Liver (tissue), 3 donors: ENCODE data around the gene ARMH1.

Source experiments
- CTCF ChIP-seq: fragments of 150-350 bp; IDR thresholded peaks from 2 replicates; pipeline ENCODE4 v1.5.1; 2017; ENCODE audit warnings: improper control_type of control experiment, low read depth, low read length; ENCODE audit not compliant: missing input control
- EGR1 ChIP-seq, 2 donors: IDR thresholded peaks; 2 replicates each; pipeline ENCODE4 v1.6.1; 2016 to 2018; ENCODE audit warnings: antibody characterized with exemption in 2 of 2, low read depth in 2 of 2
- GABPA ChIP-seq, 2 donors: IDR thresholded peaks in 1 of 2; conservative IDR thresholded peaks in 1 of 2; 2 replicates each; pipeline ENCODE4 v1.6.1; 2016; ENCODE audit warnings: antibody characterized with exemption in 2 of 2, mild to moderate bottlenecking in 1 of 2, moderate library complexity in 1 of 2
- JUND ChIP-seq, 2 donors: IDR thresholded peaks; 2 replicates each; pipeline ENCODE4 v1.6.1; 2016; ENCODE audit warnings: antibody characterized with exemption in 2 of 2
- MAX ChIP-seq: IDR thresholded peaks from 2 replicates; pipeline ENCODE4 v1.6.1; 2016; ENCODE audit warnings: antibody characterized with exemption
- RAD21 ChIP-seq, 2 donors: IDR thresholded peaks; 2 replicates each; pipeline ENCODE4 v1.6.1; 2016; ENCODE audit warnings: antibody characterized with exemption in 2 of 2, mild to moderate bottlenecking in 2 of 2
- REST ChIP-seq: IDR thresholded peaks from 2 replicates; pipeline ENCODE4 v1.6.1; 2016; ENCODE audit warnings: antibody characterized with exemption, mild to moderate bottlenecking
- SP1 ChIP-seq: IDR thresholded peaks from 2 replicates; pipeline ENCODE4 v1.6.1; 2018; ENCODE audit warnings: antibody characterized with exemption, mild to moderate bottlenecking
- TAF1 ChIP-seq: conservative IDR thresholded peaks from 2 replicates; pipeline ENCODE4 v1.6.1; 2016; ENCODE audit warnings: antibody characterized with exemption, mild to moderate bottlenecking
- YY1 ChIP-seq: IDR thresholded peaks from 2 replicates; pipeline ENCODE4 v1.6.1; 2016; ENCODE audit warnings: antibody characterized with exemption, mild to moderate bottlenecking
- ZBTB33 ChIP-seq: IDR thresholded peaks from 2 replicates; pipeline ENCODE4 v1.6.1; 2016; ENCODE audit warnings: antibody characterized with exemption
- donor health status: healthy.
- donor health status: healthy.

GRCh38 chr1:44654621-44655187, 19.8 kb upstream of the ARMH1 start:
- no peak for TF ChIP-seq CTCF
- no peak for TF ChIP-seq SP1
- TF ChIP-seq TAF1: no peak
- no peak for TF ChIP-seq JUND (IDR thresholded peaks at IDR 0.05)
- no peak for TF ChIP-seq ZBTB33
- no peak for TF ChIP-seq REST
- no peak for TF ChIP-seq EGR1 (IDR thresholded peaks at IDR 0.05; ENCODE audit: low read depth in 2 of 2)
- no peak for TF ChIP-seq GABPA (IDR thresholded peaks at IDR 0.05 in 1 of 2, conservative IDR thresholded peaks at IDR 0.05 in 1 of 2)
- TF ChIP-seq YY1: no peak
- TF ChIP-seq MAX: no peak
- TF ChIP-seq RAD21 (IDR thresholded peaks at IDR 0.05): no peak
